Neutrophil (primary cell): ENCODE results near the gene SLC25A39.
A peak's percentile ranks its signal among the peaks of the same experiment; 100 is the strongest.

ENCODE experiments used
- H3K27ac ChIP-seq: fragments of 200-600 bp; sonication (generic); 2 replicates; pipeline ENCODE4 v1.5.1; 2016; ENCODE audit warnings: mild to moderate bottlenecking, moderate library complexity
- H3K27me3 ChIP-seq: fragments of 200-600 bp; sonication (generic); 2 replicates; pipeline ENCODE4 v1.6.0; 2016; ENCODE audit warnings: mild to moderate bottlenecking
- H3K36me3 ChIP-seq: fragments of 200-600 bp; sonication (generic); 2 replicates; pipeline ENCODE4 v1.5.1; 2017
- H3K4me1 ChIP-seq, 2 experiments: fragments of 200-600 bp in 1 of 2; sonication (generic) in 1 of 2; 1 replicate in 1 of 2; 2 replicates in 1 of 2; pipeline versions ENCODE4 v1.5.1 to v1.6.1; 2013 to 2016; ENCODE audit warnings: low read depth in 1 of 2, low read length in 1 of 2, mild to moderate bottlenecking in 1 of 2, moderate library complexity in 1 of 2; ENCODE audit not compliant: control insufficient read depth in 1 of 2, insufficient read depth in 1 of 2
- H3K4me3 ChIP-seq, 2 experiments: fragments of 200-600 bp in 1 of 2; sonication (generic) in 1 of 2; 1 replicate in 1 of 2; 2 replicates in 1 of 2; pipeline ENCODE4 v1.5.1; 2013 to 2016; ENCODE audit warnings: low read depth in 1 of 2, low read length in 1 of 2, mild to moderate bottlenecking in 1 of 2, moderate library complexity in 1 of 2
- H3K9me3 ChIP-seq: fragments of 200-600 bp; sonication (generic); 2 replicates; pipeline ENCODE4 v1.5.1; 2016
- TF ChIP-seq, protein P1 (sequence below): fragments of 200-600 bp; sonication (generic); IDR thresholded peaks from 2 replicates; pipeline ENCODE4 v1.5.1; 2016; ENCODE audit warnings: antibody characterized with exemption

The SLC25A39 gene

DNA sequence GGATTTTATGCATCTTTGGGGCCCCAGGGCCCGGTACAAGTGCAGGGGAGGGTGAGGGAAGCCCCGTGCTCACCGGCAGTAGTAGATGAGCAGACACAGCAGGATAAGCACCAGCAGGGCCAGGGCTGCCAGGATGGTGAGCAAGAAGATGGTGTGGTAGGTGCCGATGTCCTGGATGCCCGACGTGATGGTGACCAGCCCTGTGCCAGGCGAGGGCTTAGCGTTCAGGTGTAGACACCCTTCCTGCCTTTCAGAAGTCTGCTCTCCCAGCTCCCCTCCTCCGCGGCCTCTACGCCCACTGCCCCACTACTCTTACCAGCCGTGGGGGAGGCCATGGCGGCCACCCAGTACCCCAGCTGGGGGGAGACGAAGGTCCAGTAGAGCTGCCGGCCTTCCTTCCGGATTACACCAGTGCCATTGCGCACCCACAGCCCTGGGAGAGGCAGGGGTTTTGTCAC, 31.0 kb upstream of the SLC25A39 start:
- Histone ChIP-seq H3K9me3 (no peaks in the 10 kb centered on the region), H3K27ac (no peak overlapping the region), H3K36me3 (peaks cover 28% of the 10 kb centered on the region), H3K4me1 (peaks cover 10 to 20% of the 10 kb centered on the region in 2 experiments), H3K4me3 (no peak overlapping the region), H3K27me3 (peaks cover 47% of the 10 kb centered on the region)
- TF ChIP-seq, protein P1, sequence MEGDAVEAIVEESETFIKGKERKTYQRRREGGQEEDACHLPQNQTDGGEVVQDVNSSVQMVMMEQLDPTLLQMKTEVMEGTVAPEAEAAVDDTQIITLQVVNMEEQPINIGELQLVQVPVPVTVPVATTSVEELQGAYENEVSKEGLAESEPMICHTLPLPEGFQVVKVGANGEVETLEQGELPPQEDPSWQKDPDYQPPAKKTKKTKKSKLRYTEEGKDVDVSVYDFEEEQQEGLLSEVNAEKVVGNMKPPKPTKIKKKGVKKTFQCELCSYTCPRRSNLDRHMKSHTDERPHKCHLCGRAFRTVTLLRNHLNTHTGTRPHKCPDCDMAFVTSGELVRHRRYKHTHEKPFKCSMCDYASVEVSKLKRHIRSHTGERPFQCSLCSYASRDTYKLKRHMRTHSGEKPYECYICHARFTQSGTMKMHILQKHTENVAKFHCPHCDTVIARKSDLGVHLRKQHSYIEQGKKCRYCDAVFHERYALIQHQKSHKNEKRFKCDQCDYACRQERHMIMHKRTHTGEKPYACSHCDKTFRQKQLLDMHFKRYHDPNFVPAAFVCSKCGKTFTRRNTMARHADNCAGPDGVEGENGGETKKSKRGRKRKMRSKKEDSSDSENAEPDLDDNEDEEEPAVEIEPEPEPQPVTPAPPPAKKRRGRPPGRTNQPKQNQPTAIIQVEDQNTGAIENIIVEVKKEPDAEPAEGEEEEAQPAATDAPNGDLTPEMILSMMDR: no peak

DNA sequence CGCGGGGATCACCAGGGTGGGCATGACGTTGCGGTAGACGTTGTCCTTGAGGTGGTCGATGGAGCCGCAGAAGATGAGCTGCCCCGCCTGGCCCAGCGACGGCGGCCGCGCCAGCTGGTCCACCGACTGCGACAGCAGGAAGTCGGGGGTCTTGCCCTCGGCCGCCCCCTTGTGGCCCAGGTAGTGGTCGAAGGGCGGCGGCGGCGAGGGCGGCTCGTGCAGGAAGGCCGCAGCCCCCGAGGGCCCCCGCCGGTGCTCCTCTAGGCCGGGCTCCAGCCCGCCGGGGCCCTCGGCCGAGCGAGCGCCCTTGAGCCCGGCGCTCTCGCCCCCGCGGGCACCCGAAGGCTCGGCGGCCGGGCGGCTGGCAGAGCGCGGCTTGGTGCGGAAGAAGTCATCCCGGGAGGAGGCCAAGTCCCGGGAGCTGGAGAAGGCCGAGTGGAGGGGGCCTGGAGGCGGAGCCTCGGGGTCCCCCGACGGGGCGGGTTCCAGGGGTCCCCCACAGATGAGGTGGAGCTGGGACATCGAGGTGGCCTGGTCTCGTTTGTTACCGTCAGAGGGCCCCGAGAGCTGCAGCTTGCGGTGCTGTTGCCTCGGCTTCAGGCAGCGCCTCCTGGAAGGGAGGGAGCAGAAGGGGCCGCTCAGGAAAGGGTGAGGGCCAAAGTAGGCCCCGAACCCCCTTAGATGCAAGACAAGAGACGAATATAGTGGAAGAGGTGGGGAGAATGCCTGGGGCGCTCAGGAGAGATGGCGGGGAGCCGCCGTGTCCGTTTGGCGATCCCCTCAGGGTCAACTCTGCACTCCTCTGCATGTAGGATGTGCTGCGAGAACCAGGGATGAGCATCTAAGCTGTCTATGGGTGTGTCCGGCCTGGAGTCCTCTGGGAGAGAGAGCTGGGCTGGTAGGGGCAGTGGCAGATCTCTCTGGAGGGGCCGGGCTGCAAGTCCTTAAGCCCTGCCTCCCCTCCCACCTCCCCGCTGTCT, 30.2 kb upstream of the SLC25A39 start:
- TF ChIP-seq, protein P1: no peak
- Histone ChIP-seq H3K9me3 (no peaks in the 10 kb centered on the region), H3K4me1 (peaks cover 18 to 28% of the 10 kb centered on the region in 2 experiments), H3K27me3 (peaks cover 39% of the 10 kb centered on the region), H3K36me3 (peaks cover 36% of the 10 kb centered on the region), H3K27ac (no peak overlapping the region), H3K4me3 (peak overlapping the region in 1 of 2 experiments; percentile 58)

DNA sequence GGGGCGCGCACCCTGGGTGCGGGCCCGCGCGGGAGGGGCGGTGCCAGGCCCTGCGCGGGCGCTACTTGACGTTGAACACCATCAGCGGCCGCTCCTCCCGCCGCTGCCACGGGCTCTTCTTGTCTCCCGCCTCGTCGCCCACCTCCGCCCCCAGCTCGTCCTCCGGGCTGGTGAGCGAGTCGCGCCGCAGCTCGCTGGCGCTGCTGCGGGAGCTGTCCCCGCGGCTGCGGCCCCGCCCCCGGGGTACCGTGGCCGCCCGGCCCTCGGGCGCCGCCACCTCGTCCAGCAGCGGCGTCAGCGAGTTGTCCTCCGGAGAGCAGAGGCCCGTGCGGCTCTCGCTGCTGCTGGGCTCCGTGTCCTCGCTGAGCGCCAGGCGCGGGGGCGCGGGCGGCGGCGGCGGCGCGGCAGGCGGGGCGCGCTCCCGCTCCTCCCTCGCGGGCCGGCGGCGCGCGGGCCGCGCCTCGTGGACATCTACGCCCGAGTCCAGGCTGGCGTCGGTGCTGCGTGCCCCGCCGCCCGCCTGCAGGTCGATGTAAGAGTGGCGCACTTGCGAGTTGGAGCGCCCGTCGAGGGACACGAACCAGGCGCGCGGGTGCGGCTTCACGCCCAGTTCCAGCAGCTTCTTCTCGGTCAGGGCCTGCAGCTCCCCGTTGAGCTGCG, 29.2 kb upstream of the SLC25A39 start:
- Histone ChIP-seq H3K9me3 (no peaks in the 10 kb centered on the region), H3K27me3 (peaks cover 28% of the 10 kb centered on the region), H3K36me3 (peaks cover 47% of the 10 kb centered on the region), H3K27ac (no peak overlapping the region), H3K4me3 (peak overlapping the region; percentile 51 to 58), H3K4me1 (peaks cover 29 to 39% of the 10 kb centered on the region in 2 experiments)
- TF ChIP-seq, protein P1: no peak

DNA sequence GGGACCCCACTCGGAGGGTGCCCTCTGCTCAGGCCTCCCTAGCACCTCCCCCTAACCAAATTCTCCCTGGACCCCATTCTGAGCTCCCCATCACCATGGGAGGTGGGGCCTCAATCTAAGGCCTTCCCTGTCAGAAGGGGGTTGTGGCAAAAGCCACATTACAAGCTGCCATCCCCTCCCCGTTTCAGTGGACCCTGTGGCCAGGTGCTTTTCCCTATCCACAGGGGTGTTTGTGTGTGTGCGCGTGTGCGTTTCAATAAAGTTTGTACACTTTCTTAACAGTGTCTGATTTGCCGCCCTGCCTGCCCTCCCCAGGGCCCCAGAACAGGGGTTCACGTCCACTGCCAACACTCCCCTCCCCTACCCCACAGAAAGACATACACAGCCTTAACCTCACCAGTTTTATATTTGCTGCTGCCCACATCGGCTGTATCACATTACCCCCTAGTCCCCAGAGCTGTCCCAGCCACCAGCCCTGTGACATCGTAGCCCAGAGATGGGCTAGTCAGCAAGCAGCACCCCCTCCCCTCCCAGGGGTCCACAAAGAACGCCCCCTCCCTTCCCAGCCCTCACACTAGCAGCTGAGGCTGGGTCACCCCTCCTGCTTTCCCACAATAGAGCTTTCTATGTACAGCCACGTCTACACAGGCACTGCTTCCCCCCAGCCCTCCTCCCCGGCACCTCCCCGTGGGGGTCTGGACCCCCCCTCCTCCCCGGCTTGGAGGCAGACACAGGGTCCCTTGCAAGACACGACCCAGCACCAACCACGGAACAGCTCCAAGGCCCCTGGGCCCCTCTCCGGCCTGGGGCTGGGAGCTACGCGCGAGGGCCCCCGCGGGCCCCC, 28.4 kb upstream of the SLC25A39 start:
- Histone ChIP-seq H3K27ac (no peak overlapping the region), H3K36me3 (peaks cover 50% of the 10 kb centered on the region), H3K9me3 (no peaks in the 10 kb centered on the region), H3K4me1 (peaks cover 36 to 46% of the 10 kb centered on the region in 2 experiments), H3K4me3 (peak overlapping the region; percentile 51 to 58), H3K27me3 (peaks cover 26% of the 10 kb centered on the region)
- TF ChIP-seq, protein P1: no peak
